GM18505 (cell line): ENCODE data around the gene FAM111A.
A peak's percentile ranks its signal among the peaks of the same experiment; 100 is the strongest.

Source experiments
- ATAC-seq: cut with Tn5 transposase; IDR thresholded peaks from one replicate; pipeline ENCODE4 v1.9.1; 2021; ENCODE audit not compliant: unreplicated experiment
- POLR2A ChIP-seq: IDR thresholded peaks from 4 replicates; pipeline ENCODE4 v1.6.1; 2011; ENCODE audit warnings: borderline replicate concordance; ENCODE audit not compliant: insufficient read depth, insufficient read length; ENCODE audit errors: extremely low read depth

Gene FAM111A

GRCh38 chr11:59158206-59159068 is 15.8 kb downstream of the FAM111A start:
- ATAC-seq, result peak; percentile 80
- no peak for TF ChIP-seq POLR2A

- TF ChIP-seq POLR2A, result no peak
- no peak for ATAC-seq
Measured at GRCh38 chr11:59164028-59164427, 21.4 kb downstream of the FAM111A start.

- TF ChIP-seq POLR2A, result no peak
- ATAC-seq, result peak; percentile 71
Measured at GRCh38 chr11:59171508-59172322, 29.1 kb downstream of the FAM111A start, which contains the start of gene DTX4. DTX4 (plus strand) TSS chr11:59172132; CDS start chr11:59172596, 464 bp downstream.

- TF ChIP-seq POLR2A, result no peak
- ATAC-seq, result peak; percentile 34
Measured at GRCh38 chr11:59172345-59173079, 29.9 kb downstream of the FAM111A start.

- no peak for ATAC-seq
- no peak for TF ChIP-seq POLR2A
Measured at GRCh38 chr11:59173080-59173963, 30.7 kb downstream of the FAM111A start.

GRCh38 chr11:59173964-59174663 is 31.5 kb downstream of the FAM111A start:
- no peak for ATAC-seq
- no peak for TF ChIP-seq POLR2A

- ATAC-seq, result no peak
- no peak for TF ChIP-seq POLR2A
Measured at GRCh38 chr11:59174664-59175033, 32.0 kb downstream of the FAM111A start.

GRCh38 chr11:59175091-59175501 is 32.4 kb downstream of the FAM111A start:
- ATAC-seq, result no peak
- no peak for TF ChIP-seq POLR2A

GRCh38 chr11:59176330-59176729 is 33.7 kb downstream of the FAM111A start:
- no peak for TF ChIP-seq POLR2A
- no peak for ATAC-seq

- ATAC-seq, result no peak
- TF ChIP-seq POLR2A, result no peak
Measured at GRCh38 chr11:59178402-59178801, 35.7 kb downstream of the FAM111A start.

- no peak for ATAC-seq
- no peak for TF ChIP-seq POLR2A
Measured at GRCh38 chr11:59179121-59179520, 36.5 kb downstream of the FAM111A start.
